Measurements from ENCODE around the gene PTTG1. TPM values are rescaled to one million over a fixed set of nuclear protein-coding genes. Genes with fewer than 3 reads are reported as not detected.

The PTTG1 gene
- total and polyA plus RNA-seq, 2 of the 8 experiments (the other 6 are each of a cell fraction or from before 2014, with no cell fraction given): 240 to 478 TPM

- TF ChIP-seq CHD7 (IDR thresholded peaks at IDR 0.05; ENCODE audit: insufficient replicate concordance, low read length) (no peak), TAF1 (IDR thresholded peaks at IDR 0.05; ENCODE audit: low read depth, low read length) (no peak), TCF12 (IDR thresholded peaks at IDR 0.05; ENCODE audit: low read depth, low read length) (no peak), CBX5 (IDR thresholded peaks at IDR 0.05; ENCODE audit: low read depth, low read length) (no peak), GTF2F1 (IDR thresholded peaks at IDR 0.05; ENCODE audit: borderline replicate concordance, low read depth, low read length) (no peak), USF2 (IDR thresholded peaks at IDR 0.05; ENCODE audit: low read length) (no peak)
Measured at GRCh38 chr5:160453751-160454150, 32.1 kb downstream of the PTTG1 start (continued).
